SK-N-SH (cell line): ENCODE measurements around the gene ZSCAN16. TPM values are rescaled to one million over a fixed set of nuclear protein-coding genes. Genes with fewer than 3 reads are reported as not detected.
A peak's percentile ranks its signal among the peaks of the same experiment; 100 is the strongest.

Experiments used
- CTCF ChIA-PET: fragments of 300-600, 350-600 bp; formaldehyde crosslinking; extraction: SDS; loops from one replicate; lab custom pipeline; 2021; lab: Yijun Ruan, JAX
- POLR2A ChIA-PET: fragments of 350-600 bp; sonication (Branson Sonifier 250); formaldehyde crosslinking; extraction: SDS; loops from one replicate; lab custom pipeline; 2020; ENCODE audit warnings: antibody characterized with exemption, inconsistent platforms; lab: Yijun Ruan, JAX
- DNase-seq: peaks from one replicate; pipeline ENCODE4 v3.0.0; 2012
- H2AFZ ChIP-seq: fragments of 200-600 bp; sonication (generic); 2 replicates; pipeline ENCODE4 v1.8.1; 2016; ENCODE audit warnings: antibody characterized with exemption, mild to moderate bottlenecking, low read depth
- H3F3A ChIP-seq: fragments of 200-600 bp; sonication (generic); replicated peaks from 2 replicates; pipeline ENCODE3; 2016; ENCODE audit warnings: antibody characterized with exemption, mild to moderate bottlenecking; ENCODE audit not compliant: insufficient read depth
- H3K27ac ChIP-seq, 2 experiments: fragments of 200-500 bp in 1 of 2; fragments of 200-600 bp in 1 of 2; sonication (Bioruptor generic) in 1 of 2; sonication (generic), shearing (Covaris generic) in 1 of 2; 2 replicates each; pipeline versions ENCODE4 v1.5.1 to v1.6.1; 2014 to 2016; ENCODE audit warnings: low read depth in 2 of 2, inconsistent platforms in 1 of 2, low read length in 1 of 2, mild to moderate bottlenecking in 1 of 2, mixed read lengths in 1 of 2
- H3K27me3 ChIP-seq: fragments of 200-600 bp; sonication (generic), shearing (Covaris generic); 2 replicates; pipeline ENCODE4 v1.6.1; 2016; ENCODE audit warnings: mixed run types; ENCODE audit not compliant: insufficient read depth
- H3K36me3 ChIP-seq, 2 experiments: fragments of 200-500 bp in 1 of 2; fragments of 200-600 bp in 1 of 2; sonication (Bioruptor generic) in 1 of 2; sonication (generic) in 1 of 2; replicated peaks in 1 of 2; 2 replicates each; pipeline versions ENCODE3 to v1.5.1; 2014 to 2016; ENCODE audit warnings: low read length in 1 of 2, mild to moderate bottlenecking in 1 of 2; ENCODE audit not compliant: insufficient read depth in 2 of 2, control insufficient read depth in 1 of 2
- H3K4me1 ChIP-seq, 2 experiments: fragments of 200-500 bp in 1 of 2; fragments of 200-600 bp in 1 of 2; sonication (Bioruptor generic) in 1 of 2; sonication (generic), shearing (Covaris generic) in 1 of 2; 2 replicates each; pipeline versions ENCODE4 v1.5.1 to v1.6.1; 2014 to 2016; ENCODE audit warnings: low read depth in 1 of 2, low read length in 1 of 2, mixed run types in 1 of 2; ENCODE audit not compliant: insufficient read depth in 2 of 2, control insufficient read depth in 1 of 2
- H3K4me2 ChIP-seq: fragments of 200-600 bp; sonication (generic), shearing (Covaris generic); 2 replicates; pipeline ENCODE4 v1.6.1; 2017; ENCODE audit warnings: mixed run types
- H3K4me3 ChIP-seq, 2 experiments: fragments of 200-500 bp in 1 of 2; fragments of 200-600 bp in 1 of 2; sonication (Bioruptor generic) in 1 of 2; sonication (generic), shearing (Covaris generic) in 1 of 2; 2 replicates each; pipeline versions ENCODE4 v1.5.1 to v1.8.1; 2014 to 2016; ENCODE audit warnings: low read depth in 2 of 2, inconsistent platforms in 1 of 2, low read length in 1 of 2, mild to moderate bottlenecking in 1 of 2, mixed read lengths in 1 of 2, moderate library complexity in 1 of 2
- H3K79me2 ChIP-seq: fragments of 200-600 bp; sonication (generic); 2 replicates; pipeline ENCODE4 v1.8.1; 2017; ENCODE audit warnings: mild to moderate bottlenecking; ENCODE audit not compliant: insufficient read depth
- H3K9ac ChIP-seq: fragments of 200-600 bp; sonication (generic); 2 replicates; pipeline ENCODE4 v1.6.1; 2017; ENCODE audit warnings: mixed run types
- H3K9me2 ChIP-seq: fragments of 200-600 bp; sonication (generic); 2 replicates; pipeline ENCODE4 v1.6.1; 2017; ENCODE audit warnings: mixed run types
- H3K9me3 ChIP-seq: fragments of 200-600 bp; sonication (generic); 2 replicates; pipeline ENCODE4 v1.6.1; 2017; ENCODE audit warnings: mixed run types, mild to moderate bottlenecking, moderate library complexity
- H4K20me1 ChIP-seq: fragments of 200-600 bp; sonication (generic); 2 replicates; pipeline ENCODE4 v1.6.1; 2017; ENCODE audit warnings: mild to moderate bottlenecking, mixed run types; ENCODE audit not compliant: insufficient read depth
- CTCF ChIP-seq: fragments of 200-600 bp; sonication (generic); IDR thresholded peaks from 2 replicates; pipeline ENCODE4 v1.6.1; 2017; ENCODE audit warnings: antibody characterized with exemption, mild to moderate bottlenecking, moderate library complexity
- FOSL2 ChIP-seq: IDR thresholded peaks from 2 replicates; pipeline ENCODE4 v1.4.0; 2012; ENCODE audit warnings: low read depth, mild to moderate bottlenecking, moderate library complexity, borderline replicate concordance
- FOXJ3 ChIP-seq: sonication (generic); formaldehyde crosslinking; IDR thresholded peaks from 2 replicates; pipeline ENCODE4 v1.5.1; 2020; ENCODE audit warnings: mild to moderate bottlenecking, missing genetic modification reagents
- GABPA ChIP-seq: IDR thresholded peaks from 2 replicates; pipeline ENCODE4 v1.4.0; 2012; ENCODE audit warnings: low read depth, mild to moderate bottlenecking
- IRF3 ChIP-seq: fragments of 150-350 bp; IDR thresholded peaks from 2 replicates; pipeline ENCODE4 v1.6.1; 2016; ENCODE audit warnings: mild to moderate bottlenecking, low read depth, low read length
- RAD21 ChIP-seq: IDR thresholded peaks from 2 replicates; pipeline ENCODE4 v1.6.1; 2012; ENCODE audit warnings: mild to moderate bottlenecking, low read length
- USF1 ChIP-seq: IDR thresholded peaks from 2 replicates; pipeline ENCODE4 v1.4.0; 2012; ENCODE audit warnings: low read depth, borderline replicate concordance
- WGBS: methylation state at CpG from one replicate; pipeline ENCODE4 v1.1.6; 2017; ENCODE audit warnings: low lambda C conversion rate; 5-methylcytosine and 5-hydroxymethylcytosine counted together
- polyA plus RNA-seq, 3 experiments: library from polyadenylated mRNA; depleted of rRNA; stranded (reverse); fragments of >200 nt; gene quantifications; 2 replicates each; pipeline ENCODE4 v1.2.3, GENCODE V29; 2012

The ZSCAN16 gene
- polyA plus RNA-seq, 1 of the 3 experiments (the other 2 are of a cell fraction) = 3.7 TPM

GRCh38 chr6:28117386-28118050 is 6.9 kb upstream of the ZSCAN16 start:
- DNase-seq = no peak

GRCh38 chr6:28118217-28118616 is 6.2 kb upstream of the ZSCAN16 start:
- no peaks in the 10 kb centered on the region for H3K9me3 ChIP-seq
- no peaks in the 10 kb centered on the region for H3K27me3 ChIP-seq
- no peaks in the 10 kb centered on the region for H3F3A ChIP-seq
- H2AFZ ChIP-seq = no peak overlapping the region
- H4K20me1 ChIP-seq = no peaks in the 10 kb centered on the region
- peaks cover 5% of the 10 kb centered on the region; the same call in 1 of the 2 replicates for H3K79me2 ChIP-seq
- no peak overlapping the region for H3K27ac ChIP-seq
- ChIA-PET CTCF (interaction anchor here (1.3 to 1.6 kb wide), 2 partner anchors 10 to 238 kb away, joined by 3 to 5 read pairs; no protein-coding TSS in a partner anchor), POLR2A (no interaction called here)
- H3K4me1 ChIP-seq = no peaks in the 10 kb centered on the region
- no peak for TF ChIP-seq FOSL2
- TF ChIP-seq GABPA = no peak
- TF ChIP-seq RAD21 = no peak
- TF ChIP-seq CTCF = no peak
- no peak for TF ChIP-seq FOXJ3 (CRISPR knock-in tag)
- TF ChIP-seq IRF3 = no peak
- no peak for DNase-seq
- no peak overlapping the region for H3K9ac ChIP-seq
- H3K9me2 ChIP-seq = no peaks in the 10 kb centered on the region
- WGBS = 78% methylated on average over 1 of the region's 1 CpG
- H3K4me2 ChIP-seq = no peak overlapping the region
- H3K36me3 ChIP-seq = peaks cover 58 to 66% of the 10 kb centered on the region in 2 experiments
- H3K4me3 ChIP-seq = no peak overlapping the region

More at GRCh38 chr6:28117386-28118050, 6.9 kb upstream of the ZSCAN16 start:
- H4K20me1 ChIP-seq = no peaks in the 10 kb centered on the region
- H3K36me3 ChIP-seq = peaks cover 58 to 66% of the 10 kb centered on the region in 2 experiments
- POLR2A ChIA-PET = interaction anchor here (1.2 kb wide), 1 partner anchor 15 kb away, joined by 3 read pairs; no protein-coding TSS in a partner anchor
- no peaks in the 10 kb centered on the region for H3F3A ChIP-seq
- WGBS = 96% methylated on average over 2 of the region's 2 CpGs
- no peaks in the 10 kb centered on the region for H3K79me2 ChIP-seq
- H3K9me3 ChIP-seq = no peaks in the 10 kb centered on the region
- H2AFZ ChIP-seq = no peak overlapping the region
- no peak overlapping the region for H3K4me2 ChIP-seq
- H3K9me2 ChIP-seq = no peaks in the 10 kb centered on the region
- H3K4me1 ChIP-seq = no peaks in the 10 kb centered on the region
- no peak overlapping the region for H3K4me3 ChIP-seq
- H3K27me3 ChIP-seq = no peaks in the 10 kb centered on the region
- H3K9ac ChIP-seq = no peak overlapping the region
- TF ChIP-seq USF1 (no peak), RAD21 (peak; percentile 24; the same call in 1 of the 2 replicates)
- H3K27ac ChIP-seq = no peak overlapping the region
- CTCF ChIA-PET = interaction anchor here (1.3 to 1.6 kb wide), 2 partner anchors 9 to 239 kb away, joined by 3 to 5 read pairs; no protein-coding TSS in a partner anchor
